Body of pancreas (tissue), 4 donors: ENCODE results near the gene SPATA17. TPM values are rescaled to one million over a fixed set of nuclear protein-coding genes. Genes with fewer than 3 reads are reported as not detected.
A peak's percentile ranks its signal among the peaks of the same experiment; 100 is the strongest.

Experiments
- ATAC-seq: fragments of 150-250 bp; one replicate; pipeline ENCODE4 v1.9.1; 2016
- DNase-seq, 4 donors: peaks; one replicate each; pipeline ENCODE4 v3.0.0-alpha.2; 2019
- H3K27ac ChIP-seq, 4 donors: fragments of 200-600 bp; sonication (generic); 1 replicate in 3 of 4; 2 replicates in 1 of 4; pipeline versions ENCODE4 v1.5.1 to v1.6.1; 2016 to 2019; ENCODE audit warnings: mild to moderate bottlenecking in 1 of 4, mixed read lengths in 1 of 4, moderate library complexity in 1 of 4
- H3K27me3 ChIP-seq, 2 donors: fragments of 200-600 bp; sonication (generic); one replicate each; pipeline ENCODE4 v1.6.0; 2016; ENCODE audit warnings: mild to moderate bottlenecking in 1 of 2
- H3K36me3 ChIP-seq, 2 donors: fragments of 200-600 bp; sonication (generic); replicated peaks in 1 of 2; 2 replicates each; pipeline ENCODE4 v1.5.1; 2016; ENCODE audit warnings: low read depth in 2 of 2; ENCODE audit not compliant: insufficient read depth in 1 of 2
- H3K4me1 ChIP-seq: fragments of 200-600 bp; sonication (generic); one replicate; pipeline ENCODE4 v1.6.0; 2016
- H3K4me3 ChIP-seq, 2 donors: fragments of 200-600 bp; sonication (generic); 1 replicate in 1 of 2; 2 replicates in 1 of 2; pipeline ENCODE4 v1.5.1; 2016 to 2019
- H3K9me3 ChIP-seq, 3 donors: fragments of 200-600 bp; sonication (generic); 1 replicate in 2 of 3; 2 replicates in 1 of 3; pipeline ENCODE4 v1.5.1; 2016
- CTCF ChIP-seq, 7 experiments: fragments of 450-650 bp in 4 of 7; fragments of 200-600 bp in 3 of 7; sonication (generic) in 3 of 7; IDR thresholded peaks; one replicate each; pipeline ENCODE4 v1.5.1; 2016 to 2019; ENCODE audit warnings: antibody characterized with exemption in 7 of 7
- POLR2A ChIP-seq, 3 donors: fragments of 450-650 bp; IDR thresholded peaks; one replicate each; pipeline ENCODE4 v1.6.1; 2016; ENCODE audit warnings: antibody characterized with exemption in 3 of 3, mild to moderate bottlenecking in 2 of 3
- WGBS, 2 donors: methylation state at CpG; one replicate each; pipeline ENCODE4 v1.1.5; 2017; 5-methylcytosine and 5-hydroxymethylcytosine counted together
- intact Hi-C: fragments of 100-400 bp; cut with DNase I; formaldehyde crosslinking; loops from one replicate; pipeline ENCODE4 v1.15.1; 2023
- total RNA-seq, 2 donors: library from RNA; depleted of rRNA; stranded (reverse); fragments of >200 nt; gene quantifications; one replicate each; pipeline ENCODE4 v1.1.0, GENCODE V29; 2016

SPATA17 gene
- total RNA-seq, 2 donors from 2014 or later, result 0.52 to 2.6 TPM

GRCh38 chr1:217650674-217651073 lies 19.5 kb downstream of the SPATA17 start:
- Histone ChIP-seq H3K9me3 (no peaks in the 10 kb centered on the region), H3K4me3 (no peak overlapping the region), H3K27ac (no peak overlapping the region), H3K4me1 (no peaks in the 10 kb centered on the region), H3K27me3 (no peaks in the 10 kb centered on the region), H3K36me3 (no peaks in the 10 kb centered on the region)
- ATAC-seq (no peak), DNase-seq (no peak)
- intact Hi-C loops, result no loop called here
- WGBS, 2 donors, result 88 to 92% methylated on average over 4 of the region's 4 CpGs
- TF ChIP-seq CTCF (IDR thresholded peaks at IDR 0.05), result no peak
- no peak for TF ChIP-seq POLR2A (IDR thresholded peaks at IDR 0.05)

DNA sequence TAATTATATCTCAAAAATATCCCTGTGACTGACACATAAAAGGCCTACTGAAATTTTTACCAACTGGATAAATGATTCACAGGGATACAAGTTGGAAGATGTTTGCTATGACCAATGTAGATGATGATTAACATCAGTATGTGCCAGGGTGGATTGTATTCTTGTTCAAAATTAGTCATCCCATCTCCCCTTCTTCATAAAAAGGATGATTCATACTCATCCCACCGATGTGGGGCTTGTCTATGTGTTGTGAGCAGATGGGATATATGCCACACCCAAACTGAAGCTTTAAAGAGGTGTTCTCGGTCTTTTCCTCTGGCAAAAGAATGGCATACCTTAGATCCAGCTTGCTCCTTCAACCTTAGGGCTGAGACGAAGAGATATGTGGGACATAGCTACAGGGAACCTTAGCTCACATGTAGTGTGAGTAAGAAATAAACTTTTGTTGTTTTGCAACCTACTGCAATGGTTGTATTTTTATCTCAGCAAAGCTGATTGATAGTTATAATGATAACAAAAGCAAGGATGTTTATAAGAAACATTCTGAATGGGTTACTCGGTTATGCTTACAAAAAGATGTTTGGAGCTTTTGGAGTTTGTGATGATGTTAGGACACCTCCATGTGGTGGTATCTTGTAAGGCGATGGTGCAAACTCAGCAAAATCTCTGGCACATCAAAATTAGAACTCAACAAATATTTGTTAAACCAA lies 29.4 kb downstream of the SPATA17 start:
- Histone ChIP-seq H3K36me3 (no peaks in the 10 kb centered on the region), H3K27me3 (no peaks in the 10 kb centered on the region), H3K27ac (no peak overlapping the region), H3K4me1 (no peaks in the 10 kb centered on the region), H3K4me3 (no peak overlapping the region), H3K9me3 (no peaks in the 10 kb centered on the region)
- DNase-seq (no peak), ATAC-seq (no peak)
- intact Hi-C loops, result no loop called here
- WGBS, 2 donors, result 55 to 61% methylated on average over 5 of the region's 5 CpGs
- peak in 5 of 7 experiments; percentile 18 to 35 (median 31) for TF ChIP-seq CTCF (IDR thresholded peaks at IDR 0.05)
- no peak for TF ChIP-seq POLR2A (IDR thresholded peaks at IDR 0.05)

DNA sequence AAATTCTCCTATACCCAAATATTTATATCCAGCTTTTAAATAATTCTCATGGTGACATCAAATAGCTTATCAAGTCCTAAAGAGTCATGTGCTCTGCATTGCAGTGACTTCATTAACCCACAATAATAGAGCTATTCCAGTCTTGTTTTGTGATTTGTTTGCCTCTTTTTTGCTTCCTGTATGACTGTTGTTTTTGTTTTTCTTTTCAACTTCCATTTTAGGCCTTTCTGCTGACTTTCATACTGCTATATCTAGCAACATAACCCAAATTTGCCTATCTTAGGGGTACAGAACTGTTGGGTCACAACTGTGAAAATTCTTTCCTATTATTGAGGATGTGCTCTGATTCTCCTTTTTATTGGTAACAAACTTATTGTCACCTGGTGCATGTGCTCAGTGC lies 30.3 kb downstream of the SPATA17 start:
- no peak overlapping the region for H3K27ac ChIP-seq
- H3K4me1 ChIP-seq, result no peaks in the 10 kb centered on the region
- H3K4me3 ChIP-seq, result no peak overlapping the region
- DNase-seq (no peak), ATAC-seq (no peak)
- H3K27me3 ChIP-seq, result no peaks in the 10 kb centered on the region
- intact Hi-C loops, result no loop called here
- no peaks in the 10 kb centered on the region for H3K36me3 ChIP-seq
- no peaks in the 10 kb centered on the region for H3K9me3 ChIP-seq
- TF ChIP-seq CTCF (IDR thresholded peaks at IDR 0.05), result no peak
- TF ChIP-seq POLR2A (IDR thresholded peaks at IDR 0.05), result no peak

GRCh38 chr1:217668351-217668940 lies 37.3 kb downstream of the SPATA17 start:
- intact Hi-C loops, result no loop called here
- Histone ChIP-seq H3K36me3 (no peaks in the 10 kb centered on the region), H3K4me3 (no peak overlapping the region), H3K27me3 (no peaks in the 10 kb centered on the region), H3K4me1 (no peaks in the 10 kb centered on the region), H3K27ac (no peak overlapping the region), H3K9me3 (no peaks in the 10 kb centered on the region)
- 48 to 58% methylated on average over 2 of the region's 2 CpGs for WGBS, 2 donors
- ATAC-seq (no peak), DNase-seq (no peak)
- TF ChIP-seq CTCF (IDR thresholded peaks at IDR 0.05) (no peak), POLR2A (IDR thresholded peaks at IDR 0.05) (no peak)

DNA sequence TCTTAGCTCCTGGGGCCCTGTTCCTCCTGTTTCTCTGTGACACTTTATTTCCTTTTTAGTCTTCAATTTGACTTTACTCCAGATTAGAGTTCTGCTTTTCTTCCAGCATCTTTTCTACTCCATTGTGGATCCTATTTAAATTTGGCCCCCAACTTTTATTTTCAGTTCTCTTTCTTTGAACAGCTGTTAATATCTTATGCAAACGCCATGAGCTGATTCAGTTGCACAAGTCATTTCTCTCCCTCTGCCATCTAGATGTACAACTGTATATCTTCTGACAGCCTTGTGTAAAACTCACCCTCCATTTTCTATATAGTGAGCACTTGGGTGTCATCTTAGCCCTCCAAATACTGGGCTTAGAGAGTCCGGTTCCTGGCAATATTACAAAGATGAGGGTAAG lies 42.2 kb downstream of the SPATA17 start:
- 49 to 70% methylated on average over 2 of the region's 2 CpGs for WGBS, 2 donors

More for the DNA sequence above, 42.2 kb downstream of the SPATA17 start:
- ATAC-seq (no peak), DNase-seq (no peak)
- no peaks in the 10 kb centered on the region for H3K27me3 ChIP-seq
- no peak overlapping the region for H3K4me3 ChIP-seq
- H3K27ac ChIP-seq, result no peak overlapping the region
- H3K9me3 ChIP-seq, result no peaks in the 10 kb centered on the region
- no peaks in the 10 kb centered on the region for H3K36me3 ChIP-seq
- intact Hi-C loops, result no loop called here
- no peaks in the 10 kb centered on the region for H3K4me1 ChIP-seq
- TF ChIP-seq POLR2A (IDR thresholded peaks at IDR 0.05) (no peak), CTCF (IDR thresholded peaks at IDR 0.05) (no peak)
